GM13977 (cell line): Measurements from ENCODE around the gene ERC1.
A peak's percentile ranks its signal among the peaks of the same experiment; 100 is the strongest.

Source experiments
- DNase-seq: peaks from one replicate; pipeline ENCODE4 v3.0.0; 2012; ENCODE audit warnings: low spot score
- in situ Hi-C: fragments of 300-500 bp; cut with MboI; formaldehyde crosslinking; loops from one replicate; pipeline ENCODE4 v1.12.0; 2022; ENCODE audit warnings: low sequenced_read_pairs, low pct_unique_long_range_greater_than_20kb, mixed read lengths, inconsistent platforms; ENCODE audit not compliant: unreplicated experiment
- TF ChIP-seq, protein P1 (sequence below): IDR thresholded peaks from 2 replicates; pipeline ENCODE4 v1.5.1; 2012; ENCODE audit warnings: mild to moderate bottlenecking, control low read depth; ENCODE audit not compliant: insufficient read depth; ENCODE audit errors: extremely low read depth, missing control alignments

The ERC1 gene

DNA sequence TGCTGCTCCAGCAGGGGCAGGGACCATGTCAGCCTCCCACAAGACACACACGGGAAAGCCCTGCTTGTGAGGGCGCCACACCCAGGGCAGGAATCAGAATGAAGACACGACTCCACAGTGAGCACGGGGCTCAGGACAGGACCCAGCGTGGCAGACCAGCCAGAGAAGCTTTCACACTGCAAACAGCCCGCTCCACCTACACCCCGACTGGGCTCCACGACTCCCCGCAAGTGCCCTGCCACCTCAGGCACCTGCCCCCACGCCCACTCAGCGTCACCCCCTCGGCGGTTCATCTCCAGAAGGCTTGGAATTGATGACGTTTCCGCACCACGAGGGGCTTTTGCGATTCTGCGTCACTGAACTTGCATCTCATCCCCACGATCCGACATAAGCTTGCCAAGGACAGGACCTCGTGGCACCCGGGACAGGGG lies 512.3 kb downstream of the ERC1 start:
- in situ Hi-C loops, result no loop called here
- no peak for DNase-seq
- TF ChIP-seq, protein P1, sequence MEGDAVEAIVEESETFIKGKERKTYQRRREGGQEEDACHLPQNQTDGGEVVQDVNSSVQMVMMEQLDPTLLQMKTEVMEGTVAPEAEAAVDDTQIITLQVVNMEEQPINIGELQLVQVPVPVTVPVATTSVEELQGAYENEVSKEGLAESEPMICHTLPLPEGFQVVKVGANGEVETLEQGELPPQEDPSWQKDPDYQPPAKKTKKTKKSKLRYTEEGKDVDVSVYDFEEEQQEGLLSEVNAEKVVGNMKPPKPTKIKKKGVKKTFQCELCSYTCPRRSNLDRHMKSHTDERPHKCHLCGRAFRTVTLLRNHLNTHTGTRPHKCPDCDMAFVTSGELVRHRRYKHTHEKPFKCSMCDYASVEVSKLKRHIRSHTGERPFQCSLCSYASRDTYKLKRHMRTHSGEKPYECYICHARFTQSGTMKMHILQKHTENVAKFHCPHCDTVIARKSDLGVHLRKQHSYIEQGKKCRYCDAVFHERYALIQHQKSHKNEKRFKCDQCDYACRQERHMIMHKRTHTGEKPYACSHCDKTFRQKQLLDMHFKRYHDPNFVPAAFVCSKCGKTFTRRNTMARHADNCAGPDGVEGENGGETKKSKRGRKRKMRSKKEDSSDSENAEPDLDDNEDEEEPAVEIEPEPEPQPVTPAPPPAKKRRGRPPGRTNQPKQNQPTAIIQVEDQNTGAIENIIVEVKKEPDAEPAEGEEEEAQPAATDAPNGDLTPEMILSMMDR, result no peak

DNA sequence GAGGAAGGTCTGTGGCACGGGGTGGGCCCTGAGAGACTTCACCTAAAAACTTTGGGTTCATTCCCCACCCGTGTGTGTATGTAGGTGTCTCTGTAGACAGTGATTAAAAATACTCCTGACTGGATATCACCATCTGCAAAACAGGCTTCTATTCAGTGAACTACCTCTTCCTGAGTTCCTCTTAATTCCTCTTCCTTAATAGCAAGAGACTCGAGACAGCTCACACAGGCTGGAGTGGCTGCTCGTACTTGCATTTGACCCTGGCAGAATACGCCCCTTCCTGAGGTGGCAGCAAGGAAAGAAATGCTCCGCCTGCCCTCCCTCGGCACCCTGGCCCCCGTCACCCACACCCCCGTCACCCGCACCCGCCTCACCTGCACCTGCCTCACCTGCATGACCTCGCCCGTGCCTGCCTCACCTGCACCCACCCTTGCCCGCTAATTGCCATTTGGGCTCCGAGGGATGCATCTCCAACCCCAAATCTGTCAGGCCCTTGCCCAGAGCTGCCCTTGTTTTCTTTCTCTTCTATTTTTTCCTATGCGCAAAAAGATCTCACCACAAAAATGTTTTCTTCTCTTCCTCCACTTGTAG lies 513.4 kb downstream of the ERC1 start:
- in situ Hi-C loops, result no loop called here
- peak; percentile 53 for DNase-seq
- TF ChIP-seq, protein P1, result no peak

DNA sequence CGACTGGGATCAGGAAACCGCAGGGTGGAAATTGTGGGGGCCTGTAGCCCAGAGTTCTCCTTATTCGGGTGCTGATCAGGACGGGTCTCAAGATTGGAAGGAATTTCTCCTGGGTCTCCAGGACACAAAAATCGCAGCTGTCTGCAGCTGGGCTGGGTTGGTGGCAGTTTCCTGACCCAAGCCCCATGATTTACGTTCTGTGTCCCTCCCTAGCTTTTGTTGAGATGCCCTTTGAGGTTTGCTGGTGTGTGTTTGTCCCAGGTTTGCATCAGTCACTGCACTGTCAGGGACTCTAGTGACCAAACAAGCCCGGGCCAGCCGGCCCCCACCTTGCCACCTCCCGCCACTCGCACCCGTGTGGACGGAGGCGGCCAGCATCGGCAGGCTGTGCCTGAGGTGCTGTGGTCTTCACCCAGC lies 513.9 kb downstream of the ERC1 start:
- TF ChIP-seq, protein P1, result no peak

DNA sequence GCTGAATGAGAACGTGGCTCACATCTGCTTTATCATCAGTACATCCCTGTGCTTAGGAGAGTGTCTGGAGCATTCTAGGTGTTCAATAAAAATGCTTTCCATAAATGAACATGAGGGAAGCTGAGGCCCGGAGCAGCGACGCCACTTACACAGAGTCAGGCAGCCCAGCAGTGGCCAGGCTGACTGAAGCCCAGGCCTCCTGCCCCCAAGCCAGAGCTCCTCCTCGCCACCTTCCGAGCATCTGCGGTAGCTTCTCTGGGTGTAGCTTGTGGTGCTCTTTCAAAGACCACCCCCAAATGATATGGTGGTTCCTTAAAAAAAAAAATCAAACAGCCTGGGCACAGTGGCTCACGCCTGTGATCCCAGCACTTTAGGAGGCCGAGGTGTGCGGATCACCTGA lies 514.6 kb downstream of the ERC1 start:
- TF ChIP-seq, protein P1, result no peak
- no peak for DNase-seq
- in situ Hi-C loops, result no loop called here

More for the DNA sequence above, 513.9 kb downstream of the ERC1 start:
- in situ Hi-C loops, result no loop called here
- no peak for DNase-seq

DNA sequence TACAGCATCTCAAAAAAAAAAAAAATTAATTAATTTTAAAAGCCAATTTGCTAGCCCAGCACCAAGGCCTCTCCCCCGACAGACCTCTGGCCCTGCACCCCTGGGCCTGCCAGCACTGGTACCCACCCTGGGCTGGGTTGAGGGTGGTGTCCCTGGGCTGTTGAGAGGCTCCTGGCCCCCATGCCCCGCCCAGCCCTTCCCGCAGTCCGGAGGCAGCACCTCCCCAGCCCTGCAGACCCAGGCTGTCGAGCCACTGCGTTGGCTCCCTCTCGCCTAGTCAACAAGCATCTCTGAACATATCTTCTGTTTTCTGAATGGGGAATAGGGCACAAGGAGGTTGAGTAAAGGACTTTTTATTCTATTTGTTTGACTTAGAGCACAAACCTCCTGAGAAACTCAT lies 516.3 kb downstream of the ERC1 start:
- in situ Hi-C loops, result no loop called here
- DNase-seq, result no peak

DNA sequence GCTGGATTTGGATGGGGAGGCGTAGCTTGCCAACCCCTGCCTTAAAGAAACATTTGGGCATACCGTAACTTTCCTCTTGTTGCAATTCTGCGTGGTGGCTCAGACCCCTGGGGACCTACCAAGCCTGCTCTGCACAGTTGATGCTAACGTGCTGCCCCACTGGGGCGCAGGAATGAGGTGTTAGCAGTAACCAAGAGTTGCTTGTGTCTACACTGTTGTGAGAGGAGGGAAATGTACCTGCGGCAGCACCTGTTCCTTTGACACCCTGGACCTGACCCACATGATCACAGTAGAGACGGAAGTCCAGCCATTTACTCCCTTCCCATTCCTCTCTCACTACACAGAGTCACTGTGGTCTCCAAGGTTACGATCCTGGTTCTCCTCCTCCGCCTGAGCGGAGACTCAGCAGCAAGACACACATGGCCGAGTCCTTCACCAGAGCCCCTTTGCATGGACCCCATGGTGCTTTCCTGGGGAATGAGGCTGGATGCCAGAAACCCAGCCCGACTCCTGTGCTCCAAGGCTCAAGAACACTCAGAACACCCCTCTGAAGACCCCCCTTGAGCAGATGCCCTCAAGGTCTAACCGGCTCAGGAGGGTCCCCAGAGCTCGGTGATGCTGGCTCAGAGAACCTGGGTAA lies 518.5 kb downstream of the ERC1 start:
- TF ChIP-seq, protein P1, result no peak
- no peak for DNase-seq
- in situ Hi-C loops, result no loop called here

More for the DNA sequence above, 516.3 kb downstream of the ERC1 start:
- TF ChIP-seq, protein P1, result no peak
